WTC11 (cell line): Measurements from ENCODE around the gene DEFB132.

Experiments
- CREB1 ChIP-seq: sonication (generic); formaldehyde crosslinking; IDR thresholded peaks from 2 replicates; pipeline ENCODE4 v1.8.0; 2023; ENCODE audit warnings: mild to moderate bottlenecking, missing genetic modification reagents
- JAZF1 ChIP-seq: fragments of 250-450 bp; sonication (Bioruptor Pico); IDR thresholded peaks from 2 replicates; pipeline ENCODE4 v1.9.0; 2021; ENCODE audit warnings: moderate library complexity, mild to moderate bottlenecking, inconsistent platforms
- ZBTB21 ChIP-seq: sonication (generic); formaldehyde crosslinking; IDR thresholded peaks from 2 replicates; pipeline ENCODE4 v1.8.1; 2023; ENCODE audit warnings: mild to moderate bottlenecking, missing genetic modification reagents, borderline replicate concordance
- TF ChIP-seq, protein P1 (sequence below): fragments of 200-600 bp; IDR thresholded peaks from 2 replicates; pipeline ENCODE4 v1.8.0; 2022; ENCODE audit warnings: antibody characterized with exemption
- TF ChIP-seq, protein P2 (sequence below): sonication (generic); formaldehyde crosslinking; IDR thresholded peaks from 2 replicates; pipeline ENCODE4 v1.8.0; 2022; ENCODE audit warnings: mild to moderate bottlenecking, missing genetic modification reagents

- TF ChIP-seq CREB1 (no peak), JAZF1 (no peak), ZBTB21 (CRISPR knock-in tag) (no peak)
- TF ChIP-seq, protein P1, sequence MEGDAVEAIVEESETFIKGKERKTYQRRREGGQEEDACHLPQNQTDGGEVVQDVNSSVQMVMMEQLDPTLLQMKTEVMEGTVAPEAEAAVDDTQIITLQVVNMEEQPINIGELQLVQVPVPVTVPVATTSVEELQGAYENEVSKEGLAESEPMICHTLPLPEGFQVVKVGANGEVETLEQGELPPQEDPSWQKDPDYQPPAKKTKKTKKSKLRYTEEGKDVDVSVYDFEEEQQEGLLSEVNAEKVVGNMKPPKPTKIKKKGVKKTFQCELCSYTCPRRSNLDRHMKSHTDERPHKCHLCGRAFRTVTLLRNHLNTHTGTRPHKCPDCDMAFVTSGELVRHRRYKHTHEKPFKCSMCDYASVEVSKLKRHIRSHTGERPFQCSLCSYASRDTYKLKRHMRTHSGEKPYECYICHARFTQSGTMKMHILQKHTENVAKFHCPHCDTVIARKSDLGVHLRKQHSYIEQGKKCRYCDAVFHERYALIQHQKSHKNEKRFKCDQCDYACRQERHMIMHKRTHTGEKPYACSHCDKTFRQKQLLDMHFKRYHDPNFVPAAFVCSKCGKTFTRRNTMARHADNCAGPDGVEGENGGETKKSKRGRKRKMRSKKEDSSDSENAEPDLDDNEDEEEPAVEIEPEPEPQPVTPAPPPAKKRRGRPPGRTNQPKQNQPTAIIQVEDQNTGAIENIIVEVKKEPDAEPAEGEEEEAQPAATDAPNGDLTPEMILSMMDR = no peak
- TF ChIP-seq, protein P2, sequence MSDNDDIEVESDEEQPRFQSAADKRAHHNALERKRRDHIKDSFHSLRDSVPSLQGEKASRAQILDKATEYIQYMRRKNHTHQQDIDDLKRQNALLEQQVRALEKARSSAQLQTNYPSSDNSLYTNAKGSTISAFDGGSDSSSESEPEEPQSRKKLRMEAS (CRISPR knock-in tag) = no peak
Observed at GRCh38 chr20:251354-251753, 6.2 kb upstream of the DEFB132 start.
